Activated CD4-positive, alpha-beta memory T cell treated with anti-CD3 and anti-CD28 coated beads, Interleukin-2, amount 10 ng/mL, durations not matched to agents 7 days and 5 days (primary cell): ENCODE measurements around the gene CNIH2. TPM values are rescaled to one million over a fixed set of nuclear protein-coding genes. Genes with fewer than 3 reads are reported as not detected.

Experiments used
- CTCF ChIA-PET: fragments of 350-600 bp; sonication (Branson Sonifier 250); formaldehyde crosslinking; loops from one replicate; lab custom pipeline; 2021; ENCODE audit warnings: antibody characterized with exemption, inconsistent platforms; lab: Charles Lee
- POLR2A ChIA-PET: fragments of 350-600 bp; sonication (Branson Sonifier 250); formaldehyde crosslinking; loops from one replicate; lab custom pipeline; 2021; ENCODE audit warnings: antibody characterized with exemption; lab: Charles Lee
- DNase-seq: peaks from one replicate; pipeline ENCODE4 v3.0.0-alpha.2; 2020
- H3K27ac Mint-ChIP-seq: one replicate; pipeline ENCODE4 v1.8.0; 2021; ENCODE audit warnings: mild to moderate bottlenecking, mixed read lengths
- H3K27me3 Mint-ChIP-seq: one replicate; pipeline ENCODE4 v1.8.0; 2021; ENCODE audit warnings: mixed read lengths
- H3K36me3 Mint-ChIP-seq: one replicate; pipeline ENCODE4 v1.8.0; 2021; ENCODE audit warnings: low read depth, mixed read lengths
- H3K4me1 Mint-ChIP-seq: one replicate; pipeline ENCODE4 v1.8.0; 2021; ENCODE audit warnings: mixed read lengths
- H3K4me3 Mint-ChIP-seq: one replicate; pipeline ENCODE4 v1.8.0; 2021; ENCODE audit warnings: mild to moderate bottlenecking, mixed read lengths
- H3K9me3 Mint-ChIP-seq: one replicate; pipeline ENCODE4 v1.8.0; 2021; ENCODE audit warnings: mixed read lengths
- total RNA-seq, 2 experiments: library from RNA; stranded (reverse); gene quantifications; one replicate each; pipeline ENCODE4 v1.2.3, GENCODE V29; 2021

Gene CNIH2
- total RNA-seq, 2 experiments from 2014 or later, result 1.9 to 2.1 TPM

DNA sequence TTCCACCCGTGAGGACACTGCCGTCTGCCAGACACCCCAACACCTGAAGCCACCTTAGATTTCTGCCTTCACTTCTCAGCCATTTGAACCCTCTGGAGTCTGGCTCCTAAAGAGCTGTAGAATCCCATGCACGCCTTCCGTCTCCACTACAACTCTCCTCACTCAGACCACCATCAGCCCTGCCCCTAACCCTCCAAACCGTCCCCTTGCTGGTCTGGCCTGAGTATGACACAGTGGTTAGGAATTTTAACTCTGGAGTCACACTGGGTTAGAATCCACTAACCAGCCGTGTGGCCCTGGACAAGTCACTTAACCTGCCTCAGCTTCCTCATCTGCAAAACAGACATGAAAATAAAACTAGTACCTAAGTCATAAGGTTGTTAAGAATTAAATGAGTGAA lies 3.0 kb downstream of the CNIH2 start:
- no peak for DNase-seq
- Mint-ChIP-seq H3K27ac (no peak overlapping the region), H3K27me3 (peaks cover 16% of the 10 kb centered on the region), H3K4me3 (no peak overlapping the region), H3K9me3 (no peaks in the 10 kb centered on the region), H3K4me1 (peaks cover 38% of the 10 kb centered on the region), H3K36me3 (peaks cover 5% of the 10 kb centered on the region)
- CTCF ChIA-PET, result interaction anchor here (1.0 to 4.6 kb wide), 3 partner anchors 8 to 21 kb away, joined by 3 to 44 read pairs (median 5); partner anchors contain the start of genes RAB1B and YIF1A
- POLR2A ChIA-PET, result interaction anchor here (1.7 to 5.5 kb wide), 4 partner anchors 8 to 32 kb away, joined by 5 to 78 read pairs (median 11); partner anchors contain the start of genes RAB1B and YIF1A

DNA sequence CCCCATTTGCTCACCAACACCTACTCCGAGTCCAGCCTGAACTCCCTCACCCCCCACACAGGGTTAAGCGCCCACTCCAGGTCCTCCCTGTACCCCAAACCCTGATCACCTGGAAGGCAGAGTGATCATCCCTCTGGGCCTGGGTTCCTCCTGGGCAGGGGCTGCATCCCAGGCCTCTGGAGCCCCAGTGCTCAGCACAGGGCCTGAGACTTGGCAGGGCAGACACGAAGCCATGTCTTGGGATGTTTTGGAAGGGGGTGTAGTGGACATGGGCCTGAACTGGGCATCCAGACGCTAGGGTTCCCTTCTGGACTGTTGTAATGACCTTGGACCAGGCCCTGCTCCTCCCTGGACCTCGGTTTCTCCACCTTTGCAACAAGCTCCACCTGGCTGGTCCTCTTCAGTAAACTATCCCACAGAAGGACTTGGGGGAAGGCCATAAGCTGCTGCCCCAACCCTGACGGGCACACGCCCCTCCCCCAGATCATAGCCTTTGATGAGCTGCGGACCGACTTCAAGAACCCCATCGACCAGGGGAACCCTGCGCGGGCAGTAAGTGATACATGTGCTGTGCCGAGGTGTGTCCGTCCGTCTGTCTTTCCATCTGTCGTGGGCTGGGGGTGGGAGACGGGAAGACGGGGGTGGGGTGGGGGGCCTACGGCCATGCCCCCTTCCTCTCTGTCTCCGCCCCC lies 3.9 kb downstream of the CNIH2 start:
- CTCF ChIA-PET, result interaction anchor here (1.3 to 4.6 kb wide), 3 partner anchors 12 to 104 kb away, joined by 4 to 44 read pairs (median 13); partner anchors contain the start of gene RAB1B
- no peak overlapping the region for H3K4me3 Mint-ChIP-seq
- peaks cover 16% of the 10 kb centered on the region for H3K27me3 Mint-ChIP-seq
- H3K4me1 Mint-ChIP-seq, result peaks cover 41% of the 10 kb centered on the region
- no peak for DNase-seq
- H3K9me3 Mint-ChIP-seq, result no peaks in the 10 kb centered on the region
- peaks cover 3% of the 10 kb centered on the region for H3K36me3 Mint-ChIP-seq
- no peak overlapping the region for H3K27ac Mint-ChIP-seq
- POLR2A ChIA-PET, result interaction anchor here (0.7 to 5.5 kb wide), 5 partner anchors 12 to 140 kb away, joined by 3 to 78 read pairs (median 5); partner anchors contain the start of gene RAB1B

DNA sequence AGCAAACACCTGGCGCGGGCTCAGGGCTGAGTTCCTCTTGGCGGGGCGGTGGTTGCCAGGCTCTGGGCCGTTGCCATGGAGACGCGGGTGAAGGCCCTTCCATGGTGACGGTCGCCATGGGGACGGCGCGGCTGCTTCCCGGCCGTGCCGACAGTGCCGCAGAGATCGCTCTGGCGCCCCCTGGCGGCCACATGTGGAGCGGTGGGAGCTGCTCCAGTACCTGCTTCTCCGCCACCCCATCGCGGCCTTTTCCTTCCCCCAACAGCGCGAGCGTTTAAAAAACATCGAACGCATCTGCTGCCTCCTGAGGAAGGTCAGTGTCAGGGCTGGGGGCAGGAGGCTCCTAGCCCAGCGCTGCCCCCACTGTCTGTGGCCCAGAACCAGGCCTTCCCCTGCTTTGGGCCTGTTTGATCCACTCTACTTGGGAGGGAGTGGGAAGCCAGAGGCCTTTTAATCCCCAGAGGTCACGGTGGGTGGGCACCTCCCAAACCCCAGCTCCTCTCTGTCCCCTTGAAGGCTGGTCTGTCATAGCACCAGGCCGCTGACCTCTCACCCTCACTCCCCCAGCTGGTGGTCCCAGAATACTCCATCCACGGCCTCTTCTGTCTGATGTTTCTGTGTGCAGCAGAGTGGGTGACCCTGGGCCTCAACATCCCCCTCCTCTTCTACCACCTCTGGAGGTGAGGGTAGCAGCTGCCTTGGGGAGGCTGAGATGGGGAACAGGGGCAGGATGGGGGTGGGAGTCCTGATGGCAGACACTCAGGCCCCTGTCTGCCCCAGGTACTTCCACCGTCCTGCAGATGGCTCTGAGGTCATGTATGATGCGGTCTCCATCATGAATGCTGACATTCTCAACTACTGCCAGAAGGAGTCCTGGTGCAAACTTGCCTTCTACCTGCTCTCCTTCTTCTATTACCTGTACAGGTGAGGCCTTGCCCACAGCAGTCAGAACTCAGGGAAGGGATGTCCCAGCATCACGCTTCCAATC lies 4.8 kb downstream of the CNIH2 start:
- Mint-ChIP-seq H3K36me3 (no peaks in the 10 kb centered on the region), H3K27ac (peak overlapping the region; percentile 58), H3K27me3 (peaks cover 16% of the 10 kb centered on the region), H3K4me1 (peaks cover 43% of the 10 kb centered on the region), H3K9me3 (no peaks in the 10 kb centered on the region), H3K4me3 (no peak overlapping the region)
- ChIA-PET POLR2A (interaction anchor here (0.7 to 5.5 kb wide), 4 partner anchors 13 to 139 kb away, joined by 3 to 78 read pairs (median 4); partner anchors contain the start of gene RAB1B), CTCF (interaction anchor here (0.6 to 4.6 kb wide), 8 partner anchors 13 to 229 kb away, joined by 3 to 44 read pairs (median 4); partner anchors contain the start of gene RAB1B)
- peak; percentile 99 for DNase-seq

DNA sequence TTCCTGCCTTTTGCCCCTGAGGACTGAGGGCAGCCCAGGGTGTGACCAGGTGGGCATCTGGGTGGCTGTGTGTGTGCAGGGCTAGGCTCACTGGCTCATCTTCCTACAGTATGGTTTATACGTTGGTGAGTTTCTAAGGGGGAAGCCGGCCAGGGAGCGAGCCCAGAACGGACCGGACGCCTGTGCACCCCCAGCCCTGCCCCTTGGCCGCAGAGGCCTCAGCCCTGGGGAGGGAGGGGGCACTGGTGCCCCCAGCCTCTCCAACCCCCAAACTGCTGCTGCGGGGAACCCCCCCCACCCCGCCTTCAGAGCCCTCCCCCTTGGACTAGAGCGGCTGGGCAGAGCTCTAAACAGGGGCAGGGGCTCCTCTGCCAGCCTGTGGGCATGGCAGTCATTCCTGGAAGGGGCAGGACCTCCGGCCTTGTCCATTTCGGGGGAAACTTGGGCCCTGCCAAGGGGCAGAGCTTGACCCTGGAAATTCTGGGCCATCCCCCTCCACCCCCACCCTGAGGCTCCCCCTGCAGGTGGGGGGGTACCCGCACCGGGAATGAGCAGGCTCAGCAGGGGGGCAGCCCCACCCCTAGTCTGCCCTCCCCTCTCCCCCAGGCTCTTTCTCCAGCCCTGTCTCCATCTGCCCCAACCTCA lies 5.6 kb downstream of the CNIH2 start:
- H3K27ac Mint-ChIP-seq, result no peak overlapping the region
- CTCF ChIA-PET, result interaction anchor here (0.6 to 4.6 kb wide), 5 partner anchors 14 to 230 kb away, joined by 4 to 44 read pairs (median 4); partner anchors contain the start of gene RAB1B
- H3K4me1 Mint-ChIP-seq, result peaks cover 48% of the 10 kb centered on the region
- H3K27me3 Mint-ChIP-seq, result peaks cover 15% of the 10 kb centered on the region
- no peaks in the 10 kb centered on the region for H3K9me3 Mint-ChIP-seq
- no peak for DNase-seq
- no peak overlapping the region for H3K4me3 Mint-ChIP-seq
- no peaks in the 10 kb centered on the region for H3K36me3 Mint-ChIP-seq
- POLR2A ChIA-PET, result interaction anchor here (5.5 kb wide), 1 partner anchor 14 kb away, joined by 78 read pairs; the partner anchor contains the start of gene RAB1B

DNA sequence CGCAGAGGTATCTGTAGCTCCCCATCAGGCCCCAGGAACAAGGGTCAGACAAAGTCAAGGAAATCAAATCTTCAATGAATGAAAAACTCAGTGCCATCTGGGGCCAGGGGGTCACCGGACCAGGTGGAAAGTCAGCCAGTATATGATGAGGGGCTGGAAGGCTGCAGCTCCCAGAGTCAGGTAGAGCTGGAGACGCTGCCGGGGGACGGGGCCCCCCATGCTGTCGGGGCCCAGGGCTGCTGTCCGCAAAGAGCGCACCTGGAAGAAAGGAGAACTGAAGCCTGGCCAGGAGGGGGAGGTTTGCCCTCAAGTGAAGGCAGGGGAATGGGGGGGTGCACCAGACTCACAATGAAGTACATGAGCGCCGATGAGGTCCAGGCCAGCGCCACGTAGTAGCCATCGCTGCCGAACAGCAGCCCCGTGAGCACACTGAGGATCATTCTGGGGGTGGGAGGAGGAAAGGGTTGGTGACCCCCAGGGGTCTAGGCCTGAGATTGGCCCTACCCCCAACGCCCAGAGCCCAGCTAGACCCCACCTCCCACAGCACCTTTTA lies 6.6 kb downstream of the CNIH2 start:
- DNase-seq, result no peak
- no peak overlapping the region for H3K4me3 Mint-ChIP-seq
- no peaks in the 10 kb centered on the region for H3K36me3 Mint-ChIP-seq
- POLR2A ChIA-PET, result no interaction called here
- peaks cover 7% of the 10 kb centered on the region for H3K27me3 Mint-ChIP-seq
- peaks cover 47% of the 10 kb centered on the region for H3K4me1 Mint-ChIP-seq
- H3K9me3 Mint-ChIP-seq, result no peaks in the 10 kb centered on the region
- CTCF ChIA-PET, result interaction anchor here (0.7 to 4.6 kb wide), 2 partner anchors 15 to 925 kb away, joined by 3 to 44 read pairs; partner anchors contain the start of gene RAB1B
- no peak overlapping the region for H3K27ac Mint-ChIP-seq

DNA sequence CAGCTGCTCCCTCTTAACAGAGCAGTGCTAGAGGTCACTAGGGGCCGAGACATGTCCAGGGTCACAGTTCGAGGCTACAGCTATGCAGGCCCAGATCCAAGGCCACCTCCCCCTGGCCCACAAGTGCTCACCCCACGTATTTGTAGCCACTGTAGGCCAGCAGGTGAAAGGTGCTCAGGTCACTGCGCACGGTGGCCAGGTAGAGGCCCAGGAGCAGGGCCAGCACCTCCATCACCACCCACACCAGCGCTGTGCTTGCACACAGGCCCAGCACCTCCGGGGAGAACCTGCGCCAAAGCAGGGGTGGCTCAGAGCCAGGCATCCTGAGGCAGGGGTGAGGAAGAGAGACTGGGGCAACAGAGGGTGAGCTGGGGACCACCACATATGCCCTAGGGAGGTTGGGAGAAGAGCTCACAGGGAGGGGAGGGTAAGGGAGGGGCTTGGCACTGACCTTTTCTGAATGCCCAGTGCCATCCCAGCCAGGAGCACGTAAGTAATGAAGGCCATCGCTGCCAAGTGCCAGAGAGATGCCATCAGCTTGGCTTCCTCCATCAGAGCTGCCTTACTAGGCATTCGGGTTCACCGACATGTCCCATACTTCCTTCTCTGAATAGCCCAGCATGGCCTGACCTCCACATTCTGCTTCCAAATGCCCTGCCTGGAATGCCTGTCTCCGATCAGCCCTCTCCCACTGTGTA lies 7.4 kb downstream of the CNIH2 start:
- no peak for DNase-seq
- Mint-ChIP-seq H3K36me3 (no peaks in the 10 kb centered on the region), H3K27ac (no peak overlapping the region), H3K27me3 (peaks cover 8% of the 10 kb centered on the region), H3K4me1 (peaks cover 54% of the 10 kb centered on the region), H3K9me3 (no peaks in the 10 kb centered on the region), H3K4me3 (no peak overlapping the region)
- ChIA-PET POLR2A (no interaction called here), CTCF (no interaction called here)

DNA sequence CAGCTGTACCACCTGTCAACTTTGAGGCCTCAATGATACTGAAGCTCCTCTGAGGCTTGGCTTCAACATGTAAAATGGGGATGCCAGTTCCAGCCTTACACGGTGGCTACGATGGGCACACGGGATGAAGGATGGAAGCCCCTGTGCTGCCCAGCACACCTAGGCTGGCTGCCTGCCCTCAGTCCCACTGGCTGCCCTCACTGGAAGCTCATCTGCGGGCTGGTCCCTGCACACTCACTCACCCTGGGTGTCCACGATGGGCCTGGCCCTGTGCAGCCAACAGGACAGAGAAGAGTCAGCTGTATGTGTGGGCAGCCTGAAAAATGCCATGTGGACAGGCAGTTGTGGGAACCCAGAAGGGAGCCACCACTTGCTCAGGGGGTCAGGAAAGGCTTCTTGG lies 8.7 kb downstream of the CNIH2 start:
- Mint-ChIP-seq H3K4me1 (peaks cover 52% of the 10 kb centered on the region), H3K4me3 (peak overlapping the region; percentile 45), H3K9me3 (no peaks in the 10 kb centered on the region), H3K27ac (no peak overlapping the region), H3K36me3 (no peaks in the 10 kb centered on the region), H3K27me3 (peaks cover 14% of the 10 kb centered on the region)
- DNase-seq, result no peak
- CTCF ChIA-PET, result interaction anchor here (1.2 to 3.8 kb wide), 2 partner anchors 25 to 86 kb away, joined by 3 to 33 read pairs; no protein-coding TSS in a partner anchor
- POLR2A ChIA-PET, result interaction anchor here (1.6 kb wide), 1 partner anchor 11 kb away, joined by 3 read pairs; no protein-coding TSS in a partner anchor

DNA sequence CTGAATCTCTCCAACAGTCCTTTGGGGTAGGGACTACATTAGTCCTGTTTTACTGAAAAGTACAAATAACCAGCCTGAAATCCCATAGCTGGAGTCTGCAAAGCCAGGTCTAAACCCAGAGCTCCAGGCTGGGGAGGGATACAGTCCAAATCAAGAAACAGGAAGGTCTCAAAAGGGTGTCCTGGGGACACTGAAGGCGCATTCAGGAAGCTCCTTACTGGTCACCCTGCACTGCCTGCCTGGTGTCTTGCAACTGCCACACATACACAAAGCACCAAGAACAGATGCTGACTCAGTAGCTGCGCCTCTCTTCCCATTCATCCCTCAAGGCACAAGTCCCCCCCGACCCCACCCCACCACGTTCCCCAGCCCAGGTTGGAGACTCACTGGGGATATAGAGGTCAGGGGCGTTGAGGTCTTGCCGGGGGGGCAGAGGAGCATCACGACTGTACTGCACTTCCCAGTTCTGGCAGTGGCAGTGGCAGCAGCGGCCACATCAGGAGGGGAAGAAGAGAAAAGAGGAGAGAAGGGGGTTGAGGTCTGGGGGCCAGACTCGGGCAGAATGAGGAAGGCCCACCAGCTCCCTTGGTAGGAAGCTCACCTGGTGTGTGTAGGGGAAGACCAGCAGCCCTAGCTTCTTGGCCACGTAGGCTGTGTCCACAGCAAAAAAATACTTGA lies 9.4 kb downstream of the CNIH2 start:
- ChIA-PET POLR2A (interaction anchor here (1.6 to 4.4 kb wide), 5 partner anchors 8 to 67 kb away, joined by 3 to 28 read pairs (median 17); partner anchors contain the start of genes CNIH2 and RAB1B), CTCF (interaction anchor here (1.2 to 3.8 kb wide), 3 partner anchors 20 to 85 kb away, joined by 3 to 33 read pairs (median 3); no protein-coding TSS in a partner anchor)
- Mint-ChIP-seq H3K27me3 (peaks cover 14% of the 10 kb centered on the region), H3K4me3 (peak overlapping the region; percentile 64), H3K36me3 (no peaks in the 10 kb centered on the region), H3K4me1 (peaks cover 47% of the 10 kb centered on the region), H3K9me3 (no peaks in the 10 kb centered on the region), H3K27ac (peak overlapping the region; percentile 10)
- DNase-seq, result no peak

DNA sequence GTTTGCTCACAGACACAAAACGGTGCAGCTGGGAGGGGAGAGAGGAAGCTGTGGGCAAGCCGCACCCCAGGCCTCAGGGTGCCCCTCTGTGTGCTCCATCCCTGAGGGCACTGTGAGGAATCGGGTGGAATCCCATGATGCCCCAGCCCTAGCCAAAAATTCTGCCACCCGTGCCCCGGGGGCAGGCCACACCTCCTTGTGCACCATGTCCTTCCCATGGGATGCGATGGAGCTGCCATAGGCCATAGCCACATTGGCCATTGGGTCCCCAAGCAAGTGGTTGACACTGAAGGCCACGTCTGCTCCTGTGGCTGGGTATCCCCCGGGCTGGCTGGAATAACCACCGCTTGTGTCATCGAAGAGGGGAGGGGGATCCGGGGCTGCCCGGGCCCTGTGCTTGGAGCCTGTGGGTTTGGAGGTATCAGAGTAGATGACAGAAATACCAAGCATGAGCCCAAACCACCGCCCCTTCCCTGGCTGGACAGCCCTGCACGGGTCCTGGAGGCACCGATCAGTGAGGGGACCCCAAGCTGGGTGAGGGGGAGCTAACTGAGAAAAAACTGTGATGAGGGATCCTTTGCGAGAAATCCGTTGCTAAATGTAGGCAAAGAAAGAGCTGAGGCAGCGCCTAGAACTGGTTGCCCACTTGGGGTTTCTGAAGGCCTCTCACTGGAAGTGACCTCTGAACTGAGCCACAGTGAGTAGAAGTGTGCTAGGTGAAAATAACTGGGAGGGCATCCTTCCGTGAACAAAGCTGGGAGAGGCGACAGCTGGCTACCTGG lies 10.1 kb downstream of the CNIH2 start:
- ChIA-PET POLR2A (interaction anchor here (1.2 to 4.4 kb wide), 10 partner anchors 8 to 351 kb away, joined by 3 to 28 read pairs (median 7); partner anchors contain the start of genes BRMS1, CNIH2, RAB1B and RBM4), CTCF (interaction anchor here (0.7 to 3.8 kb wide), 5 partner anchors 21 to 151 kb away, joined by 3 to 33 read pairs (median 6); partner anchors contain the start of gene MRPL11)
- Mint-ChIP-seq H3K9me3 (no peaks in the 10 kb centered on the region), H3K27ac (peak overlapping the region; percentile 83), H3K4me1 (peaks cover 45% of the 10 kb centered on the region), H3K27me3 (peaks cover 22% of the 10 kb centered on the region), H3K4me3 (peak overlapping the region; percentile 92), H3K36me3 (no peaks in the 10 kb centered on the region)
- DNase-seq, result no peak
